GM12891 (cell line): ENCODE measurements around the gene CNOT3.

ENCODE experiments used
- DNase-seq: peaks from one replicate; pipeline ENCODE4 v3.0.0; 2011; ENCODE audit warnings: low spot score; ENCODE audit not compliant: insufficient read length
- FAIRE-seq: peaks from 2 replicates; lab custom pipeline; 2011; peaks lifted over from hg19 to GRCh38; lab: Jason Lieb, UNC
- PAX5 ChIP-seq: IDR thresholded peaks from 2 replicates; pipeline ENCODE4 v1.6.1; 2011; ENCODE audit warnings: low read length, moderate library complexity, mild to moderate bottlenecking; ENCODE audit not compliant: insufficient read depth, severe bottlenecking
- POLR2A ChIP-seq: IDR thresholded peaks from 2 replicates; pipeline ENCODE4 v1.6.1; 2011; ENCODE audit warnings: low read depth, low read length, control low read depth
- POLR2AphosphoS5 ChIP-seq: IDR thresholded peaks from 2 replicates; pipeline ENCODE4 v1.6.1; 2011; ENCODE audit warnings: low read depth, low read length, control low read depth
- POU2F2 ChIP-seq: IDR thresholded peaks from 2 replicates; pipeline ENCODE4 v1.6.1; 2011; ENCODE audit warnings: low read depth, mild to moderate bottlenecking, control low read depth, low read length, moderate library complexity
- SPI1 ChIP-seq: IDR thresholded peaks from 2 replicates; pipeline ENCODE4 v1.6.1; 2011; ENCODE audit warnings: low read depth, low read length, control low read depth
- TAF1 ChIP-seq: IDR thresholded peaks from 2 replicates; pipeline ENCODE4 v1.6.1; 2011; ENCODE audit warnings: low read depth, low read length, control low read depth

Gene CNOT3

GRCh38 chr19:54158812-54159351 lies 21.3 kb downstream of the CNOT3 start:
- TF ChIP-seq POLR2A (no peak), TAF1 (no peak), POU2F2 (peak; percentile 8; the same call in 1 of the 2 replicates), PAX5 (no peak), SPI1 (peak; percentile 44; the same call in 1 of the 2 replicates), POLR2AphosphoS5 (no peak)
- FAIRE-seq (no peak), DNase-seq (no peak)

DNA sequence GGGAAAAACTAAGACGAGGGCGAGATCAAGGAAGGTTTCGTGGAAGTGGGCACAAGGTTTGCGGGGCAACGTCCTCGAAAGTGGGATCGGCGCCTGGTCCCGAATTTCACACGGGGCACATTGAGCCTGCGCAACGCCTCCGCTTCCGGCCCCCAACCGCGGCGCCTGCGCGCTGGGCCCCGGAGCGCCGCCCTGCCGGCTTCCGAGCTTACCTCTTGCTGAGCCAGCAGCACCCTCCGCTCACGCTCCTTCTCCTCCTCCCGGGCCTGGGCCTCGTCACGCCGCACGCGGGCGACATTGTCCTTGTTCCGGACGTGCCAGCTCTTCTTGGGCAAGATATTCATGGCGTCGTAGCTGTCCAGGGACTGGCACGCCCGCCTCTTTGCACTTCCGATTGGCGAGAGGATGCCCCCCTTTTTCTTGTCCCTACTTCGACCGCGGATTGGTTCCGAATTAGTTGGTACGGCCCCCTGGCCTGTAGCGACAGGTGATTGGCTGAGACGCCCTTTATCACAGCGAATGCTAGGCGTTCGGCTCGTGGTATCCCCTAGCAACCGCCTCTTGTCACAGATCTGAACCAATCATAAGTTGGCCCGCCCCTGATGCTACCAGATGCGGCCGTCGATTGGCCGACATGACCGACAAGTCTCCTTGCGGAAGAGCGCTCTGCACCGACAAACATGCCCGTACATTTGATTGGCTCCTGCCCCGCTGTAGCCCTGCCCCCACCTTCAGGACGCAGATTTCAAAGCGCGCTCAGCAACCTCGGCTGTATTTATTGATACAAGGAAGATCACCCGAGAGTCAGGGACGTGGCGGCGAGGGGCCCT lies 22.0 kb downstream of the CNOT3 start, which contains the start of gene LENG1:
TSS of gene LENG1 (minus strand) at position 370 of the 830 bp plus-strand sequence. CDS start at position 344, 26 bp downstream.
- FAIRE-seq = peak; percentile 100
- peak; percentile 94 for TF ChIP-seq POLR2AphosphoS5
- peak; percentile 82 for TF ChIP-seq POLR2A
- peak; percentile 78 for TF ChIP-seq TAF1
- TF ChIP-seq SPI1 = no peak
- TF ChIP-seq POU2F2 = peak; percentile 78; the same call in 1 of the 2 replicates
- DNase-seq = peak; percentile 96

- no peak for DNase-seq
- TF ChIP-seq POLR2A = 0 out of 2 replicates have a peak, but pooled peaks have one; percentile 17
- TF ChIP-seq POLR2AphosphoS5 = no peak
- no peak for TF ChIP-seq TAF1
- TF ChIP-seq SPI1 = no peak
- no peak for FAIRE-seq
These were observed 22.7 kb downstream of the CNOT3 start for GRCh38 chr19:54160182-54160811.

DNA sequence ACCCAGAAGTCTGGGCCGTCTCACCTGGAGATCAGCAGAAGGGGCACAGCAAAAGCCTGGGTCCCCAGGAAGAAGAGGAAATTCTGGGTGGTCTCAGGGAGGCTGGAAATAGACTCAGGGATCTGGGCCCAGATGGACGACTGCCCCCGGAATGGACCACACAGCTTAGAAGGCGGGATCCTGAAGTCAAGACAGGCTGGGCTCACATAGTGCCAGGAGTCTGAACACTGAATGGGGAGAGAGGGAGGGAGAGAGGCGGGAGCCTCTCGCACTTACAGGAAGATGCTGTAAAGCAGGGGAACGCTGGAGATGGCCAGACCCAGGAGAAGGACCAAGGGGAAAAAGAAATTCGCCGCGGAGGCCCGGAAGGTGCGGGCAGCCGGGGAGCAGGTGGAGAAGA lies 23.3 kb downstream of the CNOT3 start:
- no peak for TF ChIP-seq TAF1
- no peak for TF ChIP-seq POLR2AphosphoS5
- TF ChIP-seq POU2F2 = no peak
- TF ChIP-seq PAX5 = no peak
- no peak for TF ChIP-seq SPI1
- TF ChIP-seq POLR2A = no peak
- peak; percentile 5 for FAIRE-seq
- DNase-seq = no peak

DNA sequence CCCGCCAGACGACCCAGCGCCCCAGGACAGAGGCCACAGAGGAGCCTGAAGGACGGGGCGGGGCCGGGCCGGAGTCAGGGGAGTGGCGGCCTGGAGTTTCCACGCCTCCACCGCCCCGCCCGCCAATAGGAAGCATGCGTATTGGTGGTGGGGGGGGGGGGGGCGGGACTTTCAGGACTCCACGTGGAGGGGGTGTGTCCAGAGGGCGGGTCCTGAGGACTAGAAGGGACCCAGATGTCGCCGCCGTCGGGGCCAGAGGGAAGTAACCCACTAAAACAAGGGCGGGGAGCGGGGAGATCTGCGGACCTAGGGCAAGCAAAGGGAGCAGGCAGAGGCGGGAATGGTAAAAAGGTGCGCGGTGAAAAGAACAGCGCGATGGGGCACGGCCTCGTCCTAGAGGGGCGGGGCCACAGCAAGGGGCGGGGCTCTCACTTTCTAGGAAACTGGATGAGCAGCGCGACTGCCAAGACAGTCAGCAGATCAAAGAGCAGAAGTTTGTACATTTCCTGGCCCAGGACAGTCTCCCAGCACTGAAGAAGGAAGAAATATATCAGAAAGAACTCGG lies 24.8 kb downstream of the CNOT3 start:
- DNase-seq (no peak), FAIRE-seq (no peak)
- TF ChIP-seq POLR2AphosphoS5 (no peak), SPI1 (no peak), PAX5 (no peak), TAF1 (no peak), POLR2A (no peak), POU2F2 (no peak)

DNA sequence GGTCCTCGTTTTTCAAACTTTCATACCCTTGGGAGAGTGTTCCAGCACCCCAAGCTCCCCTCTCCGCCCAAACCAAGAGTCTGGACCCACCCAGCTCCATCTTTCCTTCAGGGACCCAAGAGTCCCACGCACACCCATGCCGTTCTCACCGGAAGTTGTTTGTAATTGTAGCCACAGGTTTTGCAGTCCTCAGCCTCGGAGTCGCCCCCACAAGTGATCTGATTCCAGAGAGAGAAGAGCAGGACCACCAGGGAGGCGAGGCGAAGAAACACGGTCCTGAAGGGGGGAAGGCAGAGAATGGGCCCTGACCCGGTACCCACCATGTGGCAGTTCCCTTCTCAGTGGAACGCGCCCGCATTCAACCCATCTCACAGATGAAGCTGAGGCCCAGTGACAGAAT lies 25.3 kb downstream of the CNOT3 start:
- no peak for DNase-seq
- no peak for FAIRE-seq
- TF ChIP-seq POLR2AphosphoS5 (no peak), POU2F2 (no peak), POLR2A (no peak), SPI1 (no peak), PAX5 (no peak), TAF1 (no peak)

GRCh38 chr19:54164369-54165068 lies 27.0 kb downstream of the CNOT3 start:
- FAIRE-seq = no peak
- DNase-seq = no peak
- TF ChIP-seq SPI1 (no peak), POU2F2 (no peak), PAX5 (no peak)

DNA sequence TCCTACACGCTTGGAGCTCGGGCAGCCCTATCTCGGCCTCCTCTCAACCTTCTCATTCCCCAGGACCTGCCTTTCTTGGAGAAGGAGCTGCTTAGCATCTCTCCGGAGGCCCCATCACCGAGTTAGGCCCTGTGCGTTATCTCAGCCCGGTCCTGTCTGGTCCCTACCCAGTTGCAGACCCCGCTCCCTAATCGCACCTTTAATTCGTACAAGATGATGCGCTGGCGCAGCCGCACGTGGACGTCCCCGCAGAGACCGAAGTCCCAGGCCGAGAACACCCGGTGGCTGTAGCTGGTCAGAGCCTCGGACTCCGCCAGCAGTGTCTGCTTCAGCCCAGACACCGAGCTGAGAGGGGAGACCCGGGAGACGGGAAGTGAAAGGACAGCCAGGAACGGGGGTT lies 27.7 kb downstream of the CNOT3 start:
- FAIRE-seq (no peak), DNase-seq (no peak)

More for the DNA sequence above, 27.7 kb downstream of the CNOT3 start:
- no peak for TF ChIP-seq POU2F2
- TF ChIP-seq TAF1 = no peak
- TF ChIP-seq POLR2AphosphoS5 = no peak
- TF ChIP-seq PAX5 = no peak
- TF ChIP-seq SPI1 = no peak
- TF ChIP-seq POLR2A = no peak
